HCT116 (cell line): ENCODE data around the gene INSYN1.

Experiments
- CEBPB ChIP-seq: IDR thresholded peaks from 2 replicates; pipeline ENCODE4 v1.6.1; 2012; ENCODE audit warnings: low read depth
- EGR1 ChIP-seq: IDR thresholded peaks from 2 replicates; pipeline ENCODE4 v1.6.1; 2012; ENCODE audit warnings: low read depth
- EZH2 ChIP-seq: fragments of 200-600 bp; sonication (generic); IDR thresholded peaks from 2 replicates; pipeline ENCODE4 v1.6.1; 2017; ENCODE audit warnings: antibody characterized with exemption, mixed run types
- EZH2phosphoT487 ChIP-seq: fragments of 200-600 bp; IDR thresholded peaks from 2 replicates; pipeline ENCODE4 v1.6.1; 2018; ENCODE audit warnings: antibody characterized with exemption, borderline replicate concordance
- JUND ChIP-seq: IDR thresholded peaks from 2 replicates; pipeline ENCODE4 v1.6.1; 2012
- POLR2A ChIP-seq: IDR thresholded peaks from 2 replicates; pipeline ENCODE4 v1.7.0; 2011; ENCODE audit warnings: borderline replicate concordance; ENCODE audit not compliant: insufficient read depth, insufficient read length; ENCODE audit errors: extremely low read depth
- POLR2AphosphoS5 ChIP-seq: IDR thresholded peaks from 2 replicates; pipeline ENCODE4 v1.6.1; 2011; ENCODE audit warnings: mild to moderate bottlenecking, low read depth, low read length, moderate library complexity
- RAD21 ChIP-seq: IDR thresholded peaks from 2 replicates; pipeline ENCODE4 v1.6.1; 2012; ENCODE audit warnings: low read depth, mild to moderate bottlenecking
- YY1 ChIP-seq: IDR thresholded peaks from 2 replicates; pipeline ENCODE4 v1.6.1; 2011; ENCODE audit warnings: low read length, low read depth, moderate library complexity, mild to moderate bottlenecking; ENCODE audit not compliant: insufficient replicate concordance; ENCODE audit errors: extremely low read depth
- ZFX ChIP-seq: fragments of 450-650 bp; IDR thresholded peaks from 2 replicates; pipeline ENCODE4 v1.6.1; 2017
- TF ChIP-seq, protein P1 (sequence below), 3 experiments: fragments of 200-600 bp in 1 of 3; sonication (generic) in 1 of 3; IDR thresholded peaks in 2 of 3; conservative IDR thresholded peaks in 1 of 3; 2 replicates each; pipeline ENCODE4 v1.5.1; 2012 to 2017; ENCODE audit warnings: low read depth in 2 of 3, low read length in 2 of 3, antibody characterized with exemption in 1 of 3, borderline replicate concordance in 1 of 3, control low read depth in 1 of 3, mild to moderate bottlenecking in 1 of 3, mixed read lengths in 1 of 3, mixed run types in 1 of 3, moderate library complexity in 1 of 3; ENCODE audit not compliant: insufficient read depth in 1 of 3
- TF ChIP-seq, protein P2 (sequence below): IDR thresholded peaks from 2 replicates; pipeline ENCODE4 v1.6.1; 2012

DNA sequence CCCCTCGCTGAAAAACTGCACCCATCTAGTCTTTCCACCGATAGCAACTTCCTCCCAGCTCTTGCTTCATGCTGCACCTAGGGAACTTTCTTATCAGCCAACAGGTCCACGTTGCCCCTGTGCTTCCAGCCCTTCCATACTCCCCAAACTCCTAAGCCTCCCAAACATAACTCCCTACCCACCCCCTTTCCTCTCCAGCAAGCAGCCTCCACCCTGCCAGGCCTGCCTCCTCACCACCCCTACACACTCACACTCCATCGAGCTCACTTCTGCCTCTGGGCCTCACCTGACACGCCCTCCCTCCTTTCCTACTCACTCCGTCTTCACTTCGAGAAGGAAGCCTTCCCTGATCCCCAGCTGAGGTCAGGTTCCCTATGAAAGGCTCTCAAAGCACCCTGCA, 8.1 kb downstream of the INSYN1 start:
- no peak for TF ChIP-seq POLR2A
- TF ChIP-seq, protein P1, sequence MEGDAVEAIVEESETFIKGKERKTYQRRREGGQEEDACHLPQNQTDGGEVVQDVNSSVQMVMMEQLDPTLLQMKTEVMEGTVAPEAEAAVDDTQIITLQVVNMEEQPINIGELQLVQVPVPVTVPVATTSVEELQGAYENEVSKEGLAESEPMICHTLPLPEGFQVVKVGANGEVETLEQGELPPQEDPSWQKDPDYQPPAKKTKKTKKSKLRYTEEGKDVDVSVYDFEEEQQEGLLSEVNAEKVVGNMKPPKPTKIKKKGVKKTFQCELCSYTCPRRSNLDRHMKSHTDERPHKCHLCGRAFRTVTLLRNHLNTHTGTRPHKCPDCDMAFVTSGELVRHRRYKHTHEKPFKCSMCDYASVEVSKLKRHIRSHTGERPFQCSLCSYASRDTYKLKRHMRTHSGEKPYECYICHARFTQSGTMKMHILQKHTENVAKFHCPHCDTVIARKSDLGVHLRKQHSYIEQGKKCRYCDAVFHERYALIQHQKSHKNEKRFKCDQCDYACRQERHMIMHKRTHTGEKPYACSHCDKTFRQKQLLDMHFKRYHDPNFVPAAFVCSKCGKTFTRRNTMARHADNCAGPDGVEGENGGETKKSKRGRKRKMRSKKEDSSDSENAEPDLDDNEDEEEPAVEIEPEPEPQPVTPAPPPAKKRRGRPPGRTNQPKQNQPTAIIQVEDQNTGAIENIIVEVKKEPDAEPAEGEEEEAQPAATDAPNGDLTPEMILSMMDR (IDR thresholded peaks at IDR 0.05 in 2 of 3, conservative IDR thresholded peaks at IDR 0.05 in 1 of 3; ENCODE audit: borderline replicate concordance in 1 of 3, insufficient read depth in 1 of 3, low read depth in 2 of 3, low read length in 2 of 3), result no peak
- no peak for TF ChIP-seq EZH2
- no peak for TF ChIP-seq CEBPB
- TF ChIP-seq EZH2phosphoT487, result no peak
- no peak for TF ChIP-seq JUND
- TF ChIP-seq EGR1, result no peak
- TF ChIP-seq RAD21, result no peak
- no peak for TF ChIP-seq POLR2AphosphoS5
- TF ChIP-seq, protein P2, sequence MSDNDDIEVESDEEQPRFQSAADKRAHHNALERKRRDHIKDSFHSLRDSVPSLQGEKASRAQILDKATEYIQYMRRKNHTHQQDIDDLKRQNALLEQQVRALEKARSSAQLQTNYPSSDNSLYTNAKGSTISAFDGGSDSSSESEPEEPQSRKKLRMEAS, result no peak
- TF ChIP-seq ZFX, result no peak
- no peak for TF ChIP-seq YY1
